Measurements from ENCODE around the gene C16orf54.
"Not testable (repeated sequence)": the region's sequence is repeated elsewhere in the genome, so short reads cannot be mapped to it uniquely, and the experiment has no call there.

The C16orf54 gene

DNA sequence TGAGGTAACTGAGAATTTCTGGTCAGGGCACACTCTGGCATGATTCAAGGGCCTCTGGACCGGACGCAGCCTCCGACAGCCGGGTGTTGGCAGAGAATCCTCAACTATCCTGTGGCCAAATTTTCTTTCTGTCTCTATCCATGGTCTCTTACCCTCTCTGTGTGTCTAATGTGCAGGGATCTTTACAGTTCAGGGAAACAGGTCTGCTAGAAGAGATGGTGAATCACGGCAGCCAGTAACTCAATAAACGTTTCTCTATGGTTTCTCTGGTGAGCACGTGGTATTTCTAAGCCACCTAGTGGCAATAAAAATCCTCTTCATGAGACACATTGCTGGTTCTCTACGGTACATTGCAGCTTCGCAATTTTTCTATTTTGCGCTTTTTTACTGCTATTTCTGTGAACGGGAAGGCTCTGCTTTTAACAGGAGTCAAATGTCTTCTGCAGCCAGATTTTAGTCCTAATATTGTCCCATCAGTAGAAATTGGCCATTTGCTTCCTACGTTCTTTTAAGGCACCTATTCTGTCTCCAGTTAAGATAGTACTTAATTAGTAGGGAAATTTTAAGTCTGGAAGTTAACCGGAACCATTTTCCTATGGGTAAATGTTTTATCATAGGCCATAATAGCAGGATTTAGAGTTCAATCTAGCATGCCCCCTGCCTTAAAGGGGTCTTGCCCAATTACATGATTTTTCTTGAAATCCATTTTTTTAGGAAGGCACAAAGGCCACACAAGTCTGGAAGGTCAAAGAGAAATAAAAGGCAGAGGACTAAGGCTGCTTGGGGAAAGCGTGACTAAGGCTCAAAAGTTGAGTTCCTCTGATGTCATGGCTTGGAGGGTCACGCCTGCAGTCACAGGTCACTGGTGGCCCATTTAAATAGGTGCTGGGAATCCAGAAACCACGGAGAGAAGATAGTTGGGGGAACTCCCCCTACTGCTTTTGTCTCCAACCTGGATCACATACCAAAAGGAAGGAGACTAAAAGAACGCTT lies 35.3 kb downstream of the C16orf54 start:
- DNase-seq (ENCODE audit: low read depth in 1 of 2, low spot score in 1 of 2) = no peak

DNA sequence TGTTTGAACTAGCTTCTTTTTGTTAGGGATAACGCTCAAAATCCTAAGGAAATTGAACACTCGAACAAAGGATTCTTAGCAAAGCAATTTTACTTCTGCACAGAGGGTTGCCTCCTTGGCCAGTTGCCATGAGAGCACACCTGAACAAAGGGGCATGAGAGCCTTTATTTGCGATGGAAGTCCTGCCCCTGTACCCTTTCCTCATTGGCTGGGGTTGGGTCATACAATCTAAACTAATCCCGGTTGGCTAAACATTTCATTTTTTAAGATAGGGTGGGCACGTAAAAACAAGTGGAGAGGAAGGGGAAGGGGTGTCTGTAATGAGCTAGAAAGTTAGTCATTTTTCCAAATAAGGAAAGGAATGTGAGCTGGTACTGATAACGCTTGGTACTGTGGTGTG lies 36.1 kb downstream of the C16orf54 start:
- DNase-seq (ENCODE audit: low read depth in 1 of 2, low spot score in 1 of 2) = not testable (repeated sequence)

DNA sequence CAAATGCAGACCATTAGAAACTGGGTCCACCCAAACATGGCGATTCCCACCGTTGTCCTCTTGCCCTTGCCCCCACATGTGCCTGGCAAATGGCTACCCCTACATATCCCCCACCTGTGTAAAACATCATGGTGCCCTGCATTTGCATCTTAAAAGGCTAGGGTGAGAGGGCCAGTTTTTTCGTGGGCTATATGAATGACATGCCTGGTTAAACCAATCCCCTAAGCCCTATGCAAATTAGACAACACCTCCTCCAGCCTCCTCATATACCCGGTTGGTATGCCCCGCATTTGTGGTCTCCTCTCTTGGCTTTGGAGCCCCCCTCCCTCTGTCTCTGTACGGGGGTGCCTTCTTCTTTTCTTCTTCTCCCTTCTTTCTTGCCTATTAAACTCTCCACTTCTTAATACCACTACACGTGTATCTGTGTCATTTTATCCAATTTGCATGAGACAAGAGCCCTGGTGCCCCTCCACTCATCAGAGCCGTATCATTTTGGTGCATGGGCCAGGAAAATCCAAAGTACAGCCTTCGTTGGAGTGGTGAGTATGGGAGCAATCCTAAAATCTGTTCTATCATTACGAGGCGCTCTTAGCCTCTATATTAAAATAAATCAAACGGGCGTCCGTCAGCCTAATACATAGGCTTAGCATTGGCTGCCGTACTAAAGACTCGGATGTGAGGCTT lies 36.7 kb downstream of the C16orf54 start:
- no peak for DNase-seq (ENCODE audit: low read depth in 1 of 2, low spot score in 1 of 2)

DNA sequence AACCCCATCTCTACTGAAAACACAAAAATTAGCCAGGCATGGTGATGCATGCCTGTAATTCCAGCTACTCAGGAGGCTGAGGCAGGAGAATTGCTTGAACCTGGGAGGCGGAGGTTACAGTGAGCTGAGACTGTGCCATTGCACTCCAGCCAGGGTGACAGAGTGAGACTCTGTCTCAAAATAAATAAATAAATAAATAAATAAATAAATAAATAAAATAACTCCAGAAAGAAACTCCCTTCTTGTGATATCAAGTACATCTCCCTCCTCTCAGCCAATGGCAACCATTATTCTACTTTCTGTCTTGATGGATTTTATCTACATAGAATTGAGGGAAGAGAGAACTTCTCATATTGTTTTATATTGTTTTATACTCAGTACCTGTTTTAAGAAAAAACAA lies 38.6 kb downstream of the C16orf54 start:
- not testable (repeated sequence) for DNase-seq (ENCODE audit: low read depth in 1 of 2, low spot score in 1 of 2)

DNA sequence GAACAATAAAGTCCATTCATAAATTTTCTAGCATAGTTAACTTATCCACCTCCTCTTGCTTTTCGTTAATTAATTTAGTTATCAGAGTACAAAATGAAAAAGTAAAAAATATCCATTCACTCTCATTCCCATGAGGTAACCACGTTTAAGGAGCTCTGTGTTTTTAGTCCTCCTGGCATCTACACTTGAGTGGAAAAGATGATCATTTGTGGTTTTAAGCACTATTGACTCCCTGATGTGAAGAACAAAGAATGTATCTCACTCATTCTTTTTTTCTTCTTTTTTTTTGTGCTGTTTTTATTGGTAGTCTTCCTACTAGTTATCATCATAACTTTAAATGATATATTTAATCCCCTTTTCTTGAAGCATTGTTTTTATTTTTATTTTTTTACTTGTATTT lies 40.8 kb downstream of the C16orf54 start:
- no peak for DNase-seq (ENCODE audit: low read depth in 1 of 2, low spot score in 1 of 2)

DNA sequence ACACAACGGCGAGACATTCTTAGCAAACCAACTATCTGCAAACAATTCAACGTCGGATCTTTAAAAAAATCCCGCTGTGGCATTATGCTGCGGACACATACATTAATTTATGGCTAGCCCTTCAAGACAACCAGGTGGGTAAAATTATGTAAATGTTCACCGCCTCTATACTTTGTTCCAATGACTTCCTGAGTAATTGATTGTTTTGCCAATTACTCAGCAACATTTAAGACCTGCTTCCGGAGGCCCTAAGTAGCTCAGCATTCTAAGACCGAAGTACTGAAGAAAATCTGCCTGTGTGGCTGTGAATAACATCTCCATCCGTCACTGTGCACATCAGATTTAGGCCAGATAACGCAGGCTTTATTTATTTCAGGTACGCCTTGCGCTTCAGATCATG lies 43.5 kb downstream of the C16orf54 start:
- no peak for DNase-seq (ENCODE audit: low read depth in 1 of 2, low spot score in 1 of 2)

DNA sequence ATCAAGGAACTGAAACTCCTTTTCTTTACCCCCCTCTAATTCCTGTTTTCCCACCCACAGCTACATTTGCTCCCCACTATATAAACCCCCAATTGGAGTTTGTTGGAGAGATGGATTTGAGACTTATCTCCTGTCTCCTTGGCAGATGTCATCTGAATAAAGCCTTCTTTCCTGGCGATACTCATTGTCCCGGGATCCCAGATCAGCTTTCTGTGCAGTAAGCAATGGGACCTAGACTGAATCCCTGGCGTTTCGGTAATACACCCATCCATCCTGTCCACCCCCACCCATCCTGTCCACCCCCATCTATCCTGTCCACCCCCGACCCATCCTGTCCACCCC lies 44.6 kb downstream of the C16orf54 start:
- DNase-seq (ENCODE audit: low read depth in 1 of 2, low spot score in 1 of 2) = no peak

DNA sequence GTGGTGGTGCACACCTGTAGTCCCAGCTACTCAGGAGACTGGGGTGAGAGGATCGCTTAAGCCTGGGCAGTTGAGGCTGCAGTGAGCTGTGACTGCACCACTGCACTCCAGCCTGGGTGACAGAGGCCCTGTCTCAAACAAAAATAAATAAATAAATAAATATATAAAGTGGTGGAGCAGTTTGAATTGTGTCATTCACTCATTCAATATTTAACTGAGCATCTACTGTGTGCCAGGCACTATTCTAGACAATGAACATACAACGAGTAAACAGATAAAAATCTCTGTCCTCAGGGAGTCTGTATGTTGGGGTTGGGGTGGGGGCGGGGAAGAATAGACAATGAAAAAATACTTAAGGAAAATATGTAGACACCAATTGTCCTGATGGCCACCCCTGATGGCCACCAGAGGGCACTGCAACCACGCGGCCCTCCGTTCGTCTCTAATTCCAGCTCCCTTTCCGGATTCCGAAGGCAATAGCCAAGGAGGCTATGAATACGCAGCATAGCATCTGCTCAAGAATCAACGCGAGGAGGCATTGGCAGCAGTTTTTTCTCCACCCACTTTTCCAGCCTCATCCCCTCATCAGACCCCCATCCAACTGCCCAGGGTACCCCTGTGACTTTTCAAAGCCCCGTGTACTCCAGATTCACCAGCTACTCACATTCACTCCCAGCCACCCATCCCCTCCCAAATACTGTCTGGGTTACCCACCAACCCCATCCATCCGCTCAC lies 45.4 kb downstream of the C16orf54 start:
- peak; percentile 55 to 64 for DNase-seq (ENCODE audit: low read depth in 1 of 2, low spot score in 1 of 2)

DNA sequence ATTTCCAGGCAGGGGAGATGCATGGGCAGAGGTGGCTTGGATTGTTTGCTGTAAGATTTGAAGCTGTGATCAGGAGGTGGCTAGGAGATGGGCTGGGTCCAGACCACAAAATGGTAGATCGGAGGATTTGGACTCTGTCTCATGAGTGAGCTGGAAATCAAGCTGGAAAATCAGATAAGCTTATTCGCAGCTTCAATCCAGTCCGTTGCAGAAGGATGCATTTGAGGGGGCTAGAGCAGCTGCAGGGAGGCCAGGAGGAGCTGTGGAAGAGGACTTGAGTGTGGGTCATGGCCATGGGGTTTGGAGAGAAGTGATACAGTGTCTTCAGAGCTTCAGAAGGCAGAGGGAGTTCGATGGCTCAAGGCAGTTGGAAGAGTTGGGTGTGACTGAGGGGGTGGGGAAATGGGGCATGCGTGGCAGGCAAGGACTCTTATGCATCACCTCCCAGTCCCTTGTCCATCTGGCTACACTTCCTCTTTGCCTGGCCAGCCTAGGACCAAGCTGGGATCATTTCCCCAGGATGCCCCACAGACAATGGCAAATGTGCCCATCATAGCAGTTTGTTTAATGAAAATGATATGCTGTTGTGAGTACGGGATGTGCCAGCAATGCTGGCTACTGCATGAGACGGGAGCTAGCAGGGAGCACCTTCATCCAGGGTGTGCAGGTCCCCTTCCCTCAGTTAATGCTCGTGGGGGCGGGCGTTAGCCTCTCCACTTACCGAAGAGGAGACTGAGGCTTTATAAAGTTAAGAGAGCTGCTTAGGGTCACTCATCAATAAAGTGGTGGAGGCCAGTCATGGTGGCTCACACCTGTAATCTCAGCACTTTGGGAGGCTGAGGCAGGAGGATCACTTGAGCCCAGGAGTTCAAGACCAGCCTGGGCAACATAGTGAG lies 46.2 kb downstream of the C16orf54 start:
- DNase-seq (ENCODE audit: low read depth in 1 of 2, low spot score in 1 of 2) = no peak

DNA sequence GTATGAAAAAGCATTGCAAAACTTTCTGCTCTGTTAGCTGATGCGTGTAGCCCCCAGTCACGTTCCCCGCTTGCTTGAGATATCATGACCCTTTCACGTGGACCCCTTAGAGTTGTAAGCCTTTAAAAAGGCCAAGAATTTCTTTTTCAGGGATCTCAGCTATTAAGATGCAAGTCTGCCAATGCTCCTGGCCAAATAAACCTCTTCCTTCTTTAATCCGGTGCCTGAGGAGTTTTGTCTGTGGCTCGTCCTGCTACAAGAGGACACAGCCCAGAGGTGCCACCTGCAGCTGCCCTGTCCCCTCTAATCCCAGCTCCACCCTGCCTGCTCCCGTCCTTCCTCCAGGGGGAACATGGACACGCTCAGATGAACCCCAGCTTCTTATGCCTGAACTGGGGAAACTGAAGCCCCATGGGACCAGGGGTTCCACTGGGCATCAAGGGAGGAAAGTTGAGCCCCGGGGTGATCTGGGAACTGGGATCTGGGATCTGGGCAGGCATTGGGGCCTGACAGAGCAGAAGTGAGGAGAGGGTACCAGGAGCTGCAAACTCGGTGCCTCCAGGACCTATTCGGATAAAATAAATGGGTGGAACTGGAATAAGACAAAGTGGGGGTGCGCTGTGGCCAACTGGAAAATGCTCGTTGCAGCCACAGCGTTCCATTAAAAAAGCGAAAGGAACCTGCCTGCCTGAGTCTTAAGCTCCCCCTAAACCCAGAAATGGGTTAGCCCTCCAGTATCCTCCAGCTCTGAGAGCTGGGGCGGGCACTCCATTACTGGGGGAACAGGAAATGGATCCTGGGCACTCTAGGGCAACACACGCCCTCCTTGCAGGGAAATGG lies 47.1 kb downstream of the C16orf54 start:
- no peak for DNase-seq (ENCODE audit: low read depth in 1 of 2, low spot score in 1 of 2)

DNA sequence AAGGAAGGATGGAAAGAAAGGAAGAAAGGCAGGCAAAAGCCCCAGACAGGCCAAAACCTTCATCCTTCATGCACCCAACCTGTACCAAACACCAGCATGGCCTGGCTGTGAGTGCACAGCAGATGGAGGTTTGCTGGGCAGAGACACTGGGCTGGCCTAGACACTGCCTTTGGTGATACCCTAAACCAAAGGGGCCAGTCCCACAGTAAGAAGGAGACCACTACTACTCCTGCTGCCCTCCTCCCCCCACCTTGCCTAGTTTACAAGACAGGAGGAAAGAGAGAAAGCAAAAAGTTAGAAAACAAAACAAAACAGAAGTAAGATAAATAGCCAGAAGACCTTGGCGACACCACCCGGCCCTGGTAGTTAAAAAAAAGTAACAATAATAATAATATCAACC lies 47.7 kb downstream of the C16orf54 start:
- no peak for DNase-seq (ENCODE audit: low read depth in 1 of 2, low spot score in 1 of 2)

DNA sequence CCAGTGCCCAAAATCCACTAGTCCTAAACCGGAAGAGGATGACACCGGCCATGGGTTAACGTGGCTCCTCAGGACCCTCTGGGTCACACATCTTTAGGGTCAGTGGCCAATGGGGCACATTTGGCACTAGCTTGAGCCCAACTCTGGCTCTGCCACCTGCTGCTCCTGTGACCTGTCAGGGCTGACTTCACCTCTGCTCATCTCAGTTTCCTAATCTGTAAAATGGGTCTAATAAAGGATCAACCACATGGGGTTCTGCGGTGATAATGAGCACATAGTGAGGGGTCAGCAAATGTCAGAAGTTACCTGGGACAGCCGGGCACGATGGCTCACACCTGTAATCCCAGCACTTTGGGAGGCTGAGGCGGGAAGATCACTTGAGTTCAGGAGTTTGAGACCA lies 48.4 kb downstream of the C16orf54 start:
- DNase-seq (ENCODE audit: low read depth in 1 of 2, low spot score in 1 of 2) = no peak

DNA sequence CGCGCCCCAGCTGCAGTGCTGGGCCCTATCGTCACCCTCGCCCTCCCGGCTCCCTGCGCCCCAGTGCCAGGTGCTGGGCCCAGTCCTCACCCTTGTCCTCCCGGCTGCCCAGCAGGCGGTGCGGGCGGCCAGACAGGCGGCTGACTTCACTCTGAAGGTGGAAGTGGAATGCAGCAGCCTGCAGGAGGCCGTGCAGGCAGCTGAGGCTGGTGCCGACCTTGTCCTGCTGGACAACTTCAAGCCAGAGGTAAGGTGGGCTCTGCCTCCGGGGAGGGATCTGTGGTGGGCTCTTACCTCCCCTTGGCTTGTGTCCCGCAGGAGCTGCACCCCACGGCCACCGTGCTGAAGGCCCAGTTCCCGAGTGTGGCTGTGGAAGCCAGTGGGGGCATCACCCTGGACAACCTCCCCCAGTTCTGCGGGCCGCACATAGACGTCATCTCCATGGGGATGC lies 48.9 kb downstream of the C16orf54 start:
- DNase-seq (ENCODE audit: low read depth in 1 of 2, low spot score in 1 of 2) = no peak

DNA sequence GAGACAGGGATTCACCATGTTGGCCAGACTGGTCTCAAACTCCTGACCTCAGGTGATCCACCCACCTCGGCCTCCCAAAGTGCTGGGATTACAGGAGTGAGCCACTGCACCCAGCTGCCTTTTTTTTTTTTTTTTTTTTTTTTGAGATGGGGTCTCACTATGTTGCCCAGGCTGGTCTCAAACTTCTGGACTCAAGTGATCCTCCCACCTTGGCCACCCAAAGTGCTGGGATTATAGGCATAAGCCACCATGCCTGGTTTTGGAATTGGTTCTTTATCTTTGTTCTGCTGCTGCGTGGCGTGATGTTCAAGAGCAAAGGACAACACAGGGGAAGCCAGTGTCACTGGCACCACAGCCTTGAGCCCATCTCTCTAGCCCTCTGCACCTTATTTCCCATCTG lies 50.1 kb downstream of the C16orf54 start:
- not testable (repeated sequence) for DNase-seq (ENCODE audit: low read depth in 1 of 2, low spot score in 1 of 2)

DNA sequence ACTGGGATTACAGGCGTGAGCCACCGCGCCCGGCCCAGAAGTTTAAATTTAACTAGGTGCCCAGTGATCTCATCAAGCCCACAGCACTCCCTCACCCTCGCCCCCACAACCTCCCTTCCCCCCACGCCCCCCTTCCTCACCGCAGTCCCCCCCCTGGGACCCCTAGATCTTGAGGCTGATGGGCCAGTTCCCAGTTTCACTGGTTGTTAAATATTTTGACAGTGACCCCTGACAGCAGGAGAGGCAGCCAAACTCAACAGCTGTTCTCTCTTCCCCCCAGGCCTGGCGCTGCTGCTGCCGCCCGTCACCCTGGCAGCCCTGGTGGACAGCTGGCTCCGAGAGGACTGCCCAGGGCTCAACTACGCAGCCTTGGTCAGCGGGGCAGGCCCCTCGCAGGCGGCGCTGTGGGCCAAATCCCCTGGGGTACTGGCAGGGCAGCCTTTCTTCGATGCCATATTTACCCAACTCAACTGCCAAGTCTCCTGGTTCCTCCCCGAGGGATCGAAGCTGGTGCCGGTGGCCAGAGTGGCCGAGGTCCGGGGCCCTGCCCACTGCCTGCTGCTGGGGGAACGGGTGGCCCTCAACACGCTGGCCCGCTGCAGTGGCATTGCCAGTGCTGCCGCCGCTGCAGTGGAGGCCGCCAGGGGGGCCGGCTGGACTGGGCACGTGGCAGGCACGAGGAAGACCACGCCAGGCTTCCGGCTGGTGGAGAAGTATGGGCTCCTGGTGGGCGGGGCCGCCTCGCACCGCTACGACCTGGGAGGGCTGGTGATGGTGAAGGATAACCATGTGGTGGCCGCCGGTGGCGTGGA lies 51.2 kb downstream of the C16orf54 start:
- no peak for DNase-seq (ENCODE audit: low read depth in 1 of 2, low spot score in 1 of 2)

DNA sequence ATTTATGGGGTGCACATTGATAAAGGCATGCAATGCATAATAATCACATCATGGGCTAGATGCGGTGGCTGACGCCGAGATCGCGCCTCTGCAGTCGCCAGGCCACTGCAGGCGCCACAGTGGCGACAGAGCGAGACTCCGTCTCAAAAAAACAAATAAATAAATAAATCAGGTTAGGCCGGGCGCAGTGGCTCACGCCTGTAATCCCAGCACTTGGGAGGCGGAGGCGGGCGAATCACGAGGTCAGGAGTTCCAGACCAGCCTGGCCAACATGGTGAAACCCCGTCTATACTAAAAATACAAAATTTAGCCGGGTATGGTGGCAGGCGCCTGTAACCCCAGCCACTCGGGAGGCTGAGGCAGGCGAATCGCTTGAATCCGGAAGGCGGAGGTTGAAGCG lies 53.2 kb downstream of the C16orf54 start:
- not testable (repeated sequence) for DNase-seq (ENCODE audit: low read depth in 1 of 2, low spot score in 1 of 2)
